KOPT-K1 (cell line): Measurements from ENCODE around the gene FGF14.

Experiments
- H3K27ac ChIP-seq: fragments of 200-600 bp; sonication (generic); 2 replicates; pipeline ENCODE4 v1.5.1; 2016; ENCODE audit warnings: antibody characterized with exemption, mild to moderate bottlenecking, low read depth, low read length; ENCODE audit not compliant: poor library complexity, severe bottlenecking
- H3K36me3 ChIP-seq: fragments of 200-600 bp; sonication (generic); 2 replicates; pipeline ENCODE4 v1.5.1; 2017; ENCODE audit warnings: antibody characterized with exemption, mild to moderate bottlenecking, low read length, moderate library complexity; ENCODE audit not compliant: insufficient read depth
- H3K9me3 ChIP-seq: fragments of 200-600 bp; sonication (generic); 2 replicates; pipeline ENCODE4 v1.5.1; 2017; ENCODE audit warnings: antibody characterized with exemption, low read length, mild to moderate bottlenecking; ENCODE audit not compliant: insufficient read depth, poor library complexity, severe bottlenecking

The FGF14 gene

DNA sequence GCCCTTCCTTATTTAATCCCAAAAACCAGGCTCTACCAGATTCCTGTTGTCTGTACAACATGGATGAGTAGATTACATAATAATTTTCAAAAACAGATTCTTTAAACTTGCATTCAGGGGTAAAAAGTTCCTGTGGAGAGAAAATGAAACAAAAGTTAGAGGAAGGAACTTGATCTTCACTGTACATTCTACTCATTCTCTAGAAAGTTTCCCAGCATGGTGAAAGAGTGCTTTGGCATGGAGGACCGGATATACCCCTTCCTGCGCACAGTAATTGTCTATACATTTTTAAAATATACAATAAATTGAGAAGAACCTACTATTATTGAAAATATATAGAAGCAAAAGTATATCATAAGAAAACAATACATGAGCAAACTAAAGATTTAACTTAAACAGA lies 675.2 kb downstream of the FGF14 start:
- H3K27ac ChIP-seq: no peak overlapping the region
- no peaks in the 10 kb centered on the region for H3K9me3 ChIP-seq
- H3K36me3 ChIP-seq: no peaks in the 10 kb centered on the region

DNA sequence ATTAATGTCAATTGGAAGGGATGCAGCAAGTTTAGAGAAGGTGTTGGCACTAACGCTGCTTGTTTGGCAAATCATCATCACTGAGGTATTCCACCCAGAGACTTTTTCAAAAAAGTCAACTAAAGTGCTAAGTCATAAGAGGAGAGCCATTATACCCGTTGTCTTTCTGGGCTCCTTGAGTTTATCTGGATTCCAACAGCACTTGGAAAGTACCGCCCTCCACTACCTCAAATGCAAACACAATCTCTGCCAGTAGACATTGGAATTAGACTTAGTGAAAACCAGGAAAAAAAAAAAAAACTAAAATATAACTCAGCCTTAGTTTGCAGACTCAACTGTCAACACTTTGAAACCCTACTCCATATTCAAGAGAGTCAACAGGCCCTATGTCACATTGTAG lies 683.4 kb downstream of the FGF14 start:
- Histone ChIP-seq H3K9me3 (no peaks in the 10 kb centered on the region), H3K27ac (no peak overlapping the region), H3K36me3 (no peaks in the 10 kb centered on the region)

DNA sequence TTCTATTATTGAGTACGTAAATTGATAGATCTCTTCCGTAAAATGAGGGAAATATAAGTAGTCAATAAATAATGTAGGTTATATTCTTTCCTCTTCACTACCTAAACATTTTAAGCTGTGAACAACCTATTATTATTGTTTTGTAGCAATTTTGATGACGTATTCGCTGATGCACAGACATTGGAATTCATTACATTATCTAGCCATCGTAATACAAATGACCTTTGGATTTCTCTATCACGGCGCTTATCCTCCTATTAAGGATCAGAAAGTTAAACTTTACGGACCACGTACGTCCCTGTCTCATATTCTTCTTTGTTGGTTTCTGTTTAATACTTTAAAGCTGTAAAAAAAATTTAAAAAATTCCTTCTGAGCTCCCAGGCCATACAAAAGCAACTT lies 684.5 kb downstream of the FGF14 start:
- Histone ChIP-seq H3K27ac (no peak overlapping the region), H3K9me3 (no peaks in the 10 kb centered on the region), H3K36me3 (no peaks in the 10 kb centered on the region)

DNA sequence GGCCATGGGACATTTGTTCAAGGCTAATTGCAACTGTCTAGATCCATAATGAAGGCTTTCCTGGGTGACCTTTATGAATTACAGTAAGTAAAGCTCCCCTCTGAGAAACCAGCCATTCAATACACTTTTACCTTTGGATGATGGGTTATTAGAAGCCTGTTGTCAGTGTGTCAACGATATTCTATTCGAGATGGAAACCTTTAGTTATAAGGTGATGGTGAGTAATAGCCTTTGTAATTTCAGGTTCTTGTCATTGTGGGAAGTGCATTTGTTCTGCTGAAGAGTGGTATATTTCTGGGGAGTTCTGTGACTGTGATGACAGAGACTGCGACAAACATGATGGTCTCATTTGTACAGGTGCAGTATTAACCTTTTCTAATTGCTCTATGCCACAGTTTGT lies 687.7 kb downstream of the FGF14 start:
- Histone ChIP-seq H3K36me3 (no peaks in the 10 kb centered on the region), H3K27ac (no peak overlapping the region), H3K9me3 (no peaks in the 10 kb centered on the region)

DNA sequence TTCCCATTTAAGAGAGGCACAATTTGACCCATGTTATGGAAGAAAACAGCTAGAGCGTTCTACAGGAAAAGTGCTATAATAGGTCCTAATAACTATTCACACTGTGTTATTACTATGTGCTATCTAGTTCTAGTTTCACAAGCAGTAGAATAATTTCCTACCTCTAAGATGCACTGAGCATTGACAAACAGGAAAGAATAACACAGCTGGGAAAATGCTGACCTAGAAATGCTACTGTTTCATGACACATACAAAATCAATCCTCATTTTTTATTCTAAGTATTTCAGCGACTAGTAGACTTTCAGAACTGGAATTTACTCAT lies 689.9 kb downstream of the FGF14 start:
- Histone ChIP-seq H3K27ac (no peak overlapping the region), H3K36me3 (no peaks in the 10 kb centered on the region)

DNA sequence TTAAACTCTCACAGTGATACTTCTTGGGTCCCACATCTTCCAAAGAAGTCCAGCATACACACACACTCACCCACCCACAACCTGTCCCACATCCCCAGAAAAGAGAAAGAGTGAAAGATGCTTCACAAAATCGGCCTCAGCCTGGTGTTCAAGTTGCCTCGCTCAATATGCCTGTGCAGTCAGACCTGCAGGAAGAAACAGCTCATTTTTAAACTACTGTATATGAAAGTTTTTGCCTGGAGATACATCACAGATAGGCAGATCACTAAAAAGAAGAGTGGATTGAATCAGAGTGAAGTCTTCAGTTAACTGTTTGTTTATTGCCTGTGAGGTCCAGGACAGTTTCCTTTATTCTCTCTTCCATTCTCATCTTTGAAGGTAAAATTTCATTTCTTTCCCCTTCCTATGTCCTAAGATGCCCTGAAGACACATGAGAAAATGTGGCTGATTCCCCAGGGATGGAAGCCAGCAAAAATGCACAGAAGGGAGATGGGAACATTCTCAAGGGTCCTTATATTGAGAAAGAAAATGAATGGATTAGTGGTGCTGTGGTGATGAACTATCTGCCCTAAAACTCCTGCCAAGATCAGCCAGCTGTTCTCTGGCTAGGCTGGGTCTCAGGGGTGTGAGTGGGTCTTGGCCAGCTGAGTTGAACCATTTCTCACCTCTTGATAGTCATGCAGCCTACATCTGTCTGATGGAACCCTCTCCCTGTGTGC lies 690.4 kb downstream of the FGF14 start:
- H3K9me3 ChIP-seq: no peaks in the 10 kb centered on the region
- no peak overlapping the region for H3K27ac ChIP-seq
- no peaks in the 10 kb centered on the region for H3K36me3 ChIP-seq

More for the DNA sequence above, 689.9 kb downstream of the FGF14 start:
- no peaks in the 10 kb centered on the region for H3K9me3 ChIP-seq

DNA sequence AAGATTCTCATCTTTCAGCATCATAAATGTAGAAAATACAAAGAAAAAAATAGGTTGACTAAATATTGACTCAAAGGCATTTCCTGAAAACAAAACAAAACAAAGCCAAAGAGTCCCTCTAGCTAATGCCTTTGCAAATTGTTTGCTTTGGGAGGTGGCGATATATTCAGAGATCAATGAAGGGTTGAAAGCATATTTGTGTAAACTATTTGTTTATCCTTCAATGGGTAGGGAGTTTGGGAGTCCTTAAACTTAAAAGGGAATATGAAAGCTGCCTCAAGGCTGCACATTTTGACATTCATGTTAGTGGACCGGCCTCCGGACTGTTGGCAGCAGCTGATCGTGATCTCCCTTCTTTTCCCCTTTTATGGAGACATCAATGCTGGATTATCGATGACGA lies 691.9 kb downstream of the FGF14 start:
- no peaks in the 10 kb centered on the region for H3K36me3 ChIP-seq
- H3K9me3 ChIP-seq: no peaks in the 10 kb centered on the region
- H3K27ac ChIP-seq: no peak overlapping the region

DNA sequence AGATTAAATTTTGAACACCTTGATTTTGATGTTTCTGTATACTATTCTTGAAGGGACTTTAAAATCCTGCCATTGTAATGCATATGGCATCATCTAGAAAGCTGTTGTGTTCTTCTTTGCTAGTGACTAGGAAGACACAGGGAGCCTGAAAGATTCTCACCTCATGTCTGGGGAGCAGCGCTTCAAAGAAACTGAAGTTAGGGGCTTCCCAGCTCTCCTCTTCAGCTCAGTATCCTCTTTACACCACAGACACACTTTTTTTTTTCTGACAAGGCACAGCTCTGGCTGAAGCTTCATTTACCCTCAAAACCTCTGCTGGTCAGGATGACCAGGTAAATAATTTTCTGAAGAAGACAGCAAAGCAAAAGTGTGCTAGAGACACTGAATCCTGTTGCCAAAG lies 693.7 kb downstream of the FGF14 start:
- Histone ChIP-seq H3K36me3 (no peaks in the 10 kb centered on the region), H3K27ac (no peak overlapping the region), H3K9me3 (no peaks in the 10 kb centered on the region)

DNA sequence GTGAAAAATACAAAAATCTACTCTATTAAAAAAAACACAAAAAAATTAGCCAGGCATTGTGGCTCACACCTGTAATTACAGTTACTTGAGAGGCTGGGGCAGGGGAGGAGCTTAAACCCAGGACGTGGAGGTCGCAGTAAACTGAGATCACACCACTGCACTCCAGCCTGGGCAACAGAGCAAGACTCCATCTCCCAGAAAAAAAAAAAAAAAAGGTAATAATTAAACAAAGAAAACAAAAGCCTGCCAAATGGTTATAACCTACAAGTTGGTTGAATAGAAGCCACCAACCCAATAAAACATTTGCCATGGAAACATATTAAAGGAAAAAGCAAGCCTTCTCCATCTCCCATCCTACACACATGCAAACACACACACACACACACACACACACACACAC lies 694.2 kb downstream of the FGF14 start:
- no peaks in the 10 kb centered on the region for H3K36me3 ChIP-seq
- H3K27ac ChIP-seq: no peak overlapping the region
- no peaks in the 10 kb centered on the region for H3K9me3 ChIP-seq

DNA sequence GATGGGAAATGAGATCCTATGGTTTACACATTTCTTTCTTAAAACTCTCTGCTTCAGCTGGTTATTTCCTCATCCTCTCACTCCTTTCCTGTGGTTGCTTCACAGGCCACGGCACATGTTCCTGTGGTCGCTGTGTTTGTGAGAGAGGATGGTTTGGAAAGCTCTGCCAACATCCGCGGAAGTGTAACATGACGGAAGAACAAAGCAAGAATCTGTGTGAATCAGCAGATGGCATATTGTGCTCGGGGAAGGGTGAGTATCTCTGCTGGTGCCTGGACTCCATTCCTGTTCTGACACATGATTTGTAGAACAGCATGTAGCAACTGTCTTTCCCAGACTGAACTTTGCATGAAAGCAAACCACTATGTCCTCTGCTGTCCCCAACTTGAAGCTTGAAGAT lies 695.2 kb downstream of the FGF14 start:
- no peaks in the 10 kb centered on the region for H3K9me3 ChIP-seq
- no peak overlapping the region for H3K27ac ChIP-seq
- H3K36me3 ChIP-seq: no peaks in the 10 kb centered on the region

DNA sequence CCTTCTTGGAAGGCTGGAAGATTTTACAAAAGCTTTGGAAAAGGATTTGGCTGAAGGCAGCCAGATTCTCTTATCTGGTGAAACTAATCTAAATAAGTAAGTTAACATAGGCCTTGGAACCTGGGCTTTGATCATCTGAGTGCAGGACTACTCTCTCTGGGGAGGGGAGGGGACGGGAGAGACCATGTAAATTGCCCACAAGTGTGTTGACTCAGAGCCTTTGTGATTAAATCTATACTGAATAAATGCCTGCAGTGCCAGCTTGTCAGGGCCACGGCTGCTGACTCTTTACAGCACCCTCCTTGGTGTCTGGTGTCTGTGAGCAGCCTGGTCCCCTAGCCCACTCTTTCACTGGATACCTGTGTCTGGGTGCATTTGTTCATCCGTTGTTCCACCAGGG lies 698.0 kb downstream of the FGF14 start:
- H3K36me3 ChIP-seq: no peaks in the 10 kb centered on the region

DNA sequence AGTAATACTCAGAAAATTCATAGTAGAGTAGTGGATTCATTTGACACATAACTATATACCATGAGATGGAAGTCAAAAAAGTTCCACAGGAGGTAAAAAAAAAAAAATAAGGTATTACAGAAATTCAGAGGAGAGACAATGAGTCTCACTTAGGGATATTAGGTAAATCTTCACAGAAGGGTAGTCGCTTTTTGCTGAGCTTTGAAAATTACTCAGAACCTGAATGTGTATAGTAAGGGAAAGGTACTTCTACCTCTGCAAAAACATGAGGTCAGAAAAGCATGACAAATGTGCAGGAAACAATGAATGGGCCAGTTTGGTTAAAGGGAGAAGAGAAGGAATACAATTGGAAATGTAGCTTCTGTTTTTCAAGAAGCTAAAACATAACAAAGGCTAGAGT lies 698.8 kb downstream of the FGF14 start:
- H3K27ac ChIP-seq: no peak overlapping the region
- H3K9me3 ChIP-seq: no peaks in the 10 kb centered on the region
- H3K36me3 ChIP-seq: no peaks in the 10 kb centered on the region

More for the DNA sequence above, 698.0 kb downstream of the FGF14 start:
- no peaks in the 10 kb centered on the region for H3K9me3 ChIP-seq
- no peak overlapping the region for H3K27ac ChIP-seq

DNA sequence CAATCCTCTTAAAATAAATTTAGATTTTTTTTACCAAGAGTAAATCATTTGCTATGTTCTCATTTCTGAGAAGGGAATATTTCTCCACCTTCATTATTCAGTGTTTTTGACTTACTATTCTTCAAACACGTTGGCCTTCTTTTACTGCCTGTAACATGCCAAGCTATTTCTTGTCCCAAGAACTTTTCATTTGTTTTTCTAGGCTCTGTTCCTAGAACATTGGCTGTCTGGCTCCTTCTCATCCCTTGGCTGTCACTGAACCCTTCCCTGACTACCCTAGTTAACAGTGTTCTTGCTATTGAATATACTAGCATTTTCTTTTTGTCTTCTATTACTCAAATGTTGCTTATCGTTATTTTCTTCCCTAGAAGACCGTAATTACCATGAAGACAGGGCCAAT lies 701.2 kb downstream of the FGF14 start:
- no peaks in the 10 kb centered on the region for H3K36me3 ChIP-seq
- H3K9me3 ChIP-seq: no peaks in the 10 kb centered on the region
- H3K27ac ChIP-seq: no peak overlapping the region

DNA sequence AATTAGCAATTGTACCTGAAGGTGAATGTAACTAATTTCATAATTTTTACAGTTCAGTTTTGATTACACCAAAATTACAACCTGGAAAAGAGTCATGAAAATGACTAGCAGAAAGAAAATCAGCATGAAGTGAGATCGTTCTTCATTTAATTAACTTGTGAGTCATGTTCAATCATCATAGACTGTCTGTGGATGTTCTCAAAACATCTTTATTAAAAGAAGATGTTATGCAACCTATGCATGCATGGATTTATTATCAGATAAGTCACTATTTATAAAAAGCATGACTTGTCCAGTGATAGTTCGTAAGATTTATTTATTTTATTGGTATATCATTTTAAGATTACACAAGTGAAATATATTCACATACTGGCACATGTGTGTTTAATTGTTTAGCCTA lies 703.4 kb downstream of the FGF14 start:
- Histone ChIP-seq H3K27ac (no peak overlapping the region), H3K36me3 (no peaks in the 10 kb centered on the region), H3K9me3 (no peaks in the 10 kb centered on the region)

DNA sequence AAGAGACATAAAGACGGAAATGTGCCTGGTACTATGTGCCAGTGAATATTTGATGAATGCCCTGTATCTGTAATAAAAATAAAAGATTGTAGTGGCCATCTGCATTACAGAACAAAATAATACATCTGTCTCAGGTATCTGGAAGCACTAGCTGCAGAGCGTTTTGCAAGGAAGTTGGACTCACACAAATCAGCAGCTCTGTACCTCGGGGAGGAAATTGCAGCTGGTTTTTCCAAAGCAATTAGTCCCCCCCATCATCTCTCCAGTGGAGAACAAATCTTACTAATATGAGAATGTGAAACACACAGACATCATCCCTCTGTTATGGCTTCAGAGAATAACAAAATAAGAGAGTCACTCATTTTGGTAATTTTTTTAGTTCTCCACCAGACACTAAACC lies 704.1 kb downstream of the FGF14 start:
- Histone ChIP-seq H3K9me3 (no peaks in the 10 kb centered on the region), H3K36me3 (no peaks in the 10 kb centered on the region), H3K27ac (no peak overlapping the region)

DNA sequence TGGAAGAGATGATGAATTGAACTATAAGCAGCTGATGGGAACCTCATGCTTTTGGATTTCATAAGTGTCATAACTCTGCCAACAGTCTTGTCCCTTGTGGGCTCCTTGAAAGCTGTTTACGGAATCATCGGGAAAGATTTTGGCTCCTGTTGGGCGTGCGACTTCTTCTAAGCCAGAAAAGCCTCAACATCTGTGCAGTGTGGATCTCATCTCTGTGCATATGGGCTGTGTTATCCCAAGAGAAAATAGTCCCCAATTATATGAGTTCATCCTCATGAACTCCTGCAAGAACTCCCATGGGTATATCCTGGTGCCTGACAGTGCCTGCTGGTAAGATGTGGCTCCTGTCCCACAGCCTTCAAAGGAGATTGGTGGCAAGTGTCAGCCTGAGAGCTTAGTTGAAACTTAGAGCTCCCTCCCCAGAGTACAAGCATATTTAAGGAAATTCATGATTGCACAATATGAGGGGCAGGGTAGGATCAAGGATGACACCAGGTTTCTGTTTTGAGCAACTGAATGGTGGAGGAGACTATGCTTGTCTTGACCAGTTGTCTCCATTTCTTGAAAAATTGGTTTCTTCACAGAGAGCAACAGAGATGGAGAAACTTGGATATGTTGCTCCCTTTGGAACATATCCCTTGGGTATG lies 705.9 kb downstream of the FGF14 start:
- no peak overlapping the region for H3K27ac ChIP-seq
- H3K9me3 ChIP-seq: no peaks in the 10 kb centered on the region
- no peaks in the 10 kb centered on the region for H3K36me3 ChIP-seq
